Kidney (tissue), 14 donors: ENCODE measurements around the gene CALN1. TPM values are rescaled to one million over a fixed set of nuclear protein-coding genes. Genes with fewer than 3 reads are reported as not detected.

ENCODE experiments used
- DNase-seq, 5 donors: peaks; one replicate each; pipeline ENCODE4 v3.0.0-alpha.2; 2013 to 2020
- FAIRE-seq: peaks from 2 replicates; lab custom pipeline; 2012; peaks lifted over from hg19 to GRCh38; lab: Jason Lieb, UNC
- H3K27ac ChIP-seq, 2 donors: one replicate each; pipeline ENCODE4 v1.7.0; 2013; ENCODE audit warnings: low read depth in 2 of 2, low read length in 2 of 2, inconsistent platforms in 1 of 2
- H3K27me3 ChIP-seq: one replicate; pipeline ENCODE4 v1.7.1; 2013; ENCODE audit warnings: low read length, inconsistent platforms; ENCODE audit not compliant: control insufficient read depth, insufficient read depth
- H3K36me3 ChIP-seq, 3 donors: one replicate each; pipeline versions ENCODE4 v1.7.0 to v1.7.1; 2013; ENCODE audit warnings: low read length in 3 of 3, control low read depth in 1 of 3, inconsistent platforms in 1 of 3; ENCODE audit not compliant: insufficient read depth in 3 of 3, control insufficient read depth in 2 of 3
- H3K4me1 ChIP-seq, 3 donors: one replicate each; pipeline versions ENCODE4 v1.7.0 to v1.7.1; 2013; ENCODE audit warnings: low read length in 3 of 3, inconsistent platforms in 1 of 3, low read depth in 1 of 3; ENCODE audit not compliant: control insufficient read depth in 2 of 3, insufficient read depth in 2 of 3
- H3K4me3 ChIP-seq, 3 donors: one replicate each; pipeline versions ENCODE4 v1.7.0 to v1.8.1; 2013; ENCODE audit warnings: low read length in 3 of 3, control low read depth in 1 of 3, inconsistent platforms in 1 of 3
- H3K9ac ChIP-seq, 3 donors: one replicate each; pipeline versions ENCODE4 v1.7.0 to v1.7.1; 2013; ENCODE audit warnings: low read length in 3 of 3, control low read depth in 1 of 3, inconsistent platforms in 1 of 3
- H3K9me3 ChIP-seq, 3 donors: one replicate each; pipeline versions ENCODE4 v1.7.0 to v1.7.1; 2013; ENCODE audit warnings: low read length in 3 of 3, control low read depth in 1 of 3, inconsistent platforms in 1 of 3; ENCODE audit not compliant: control insufficient read depth in 2 of 3, insufficient read depth in 1 of 3
- intact Hi-C: fragments of 100-400 bp; cut with DNase I; formaldehyde crosslinking; loops from one replicate; pipeline ENCODE4 v1.11.1; 2022
- polyA plus RNA-seq: library from polyadenylated mRNA; stranded (reverse); fragments of 350-450 nt; fragmentation: Illumina TruSeq; extraction: RNeasy Lipid Tissue Mini Kit (QIAGEN cat#74804); gene quantifications from one replicate; pipeline ENCODE4 v1.2.3, GENCODE V29; 2014; ENCODE audit warnings: low read depth, low replicate concordance; ENCODE audit not compliant: insufficient read depth
- total RNA-seq: library from RNA; stranded (reverse); fragmentation: NEBNext Ultra II Directional; extraction: Animal tissue kit (Norgen Biotek cat#: 25700); gene quantifications from one replicate; pipeline ENCODE4 v1.2.1, GENCODE V29; 2021
- TF ChIP-seq, protein P1 (sequence below): IDR thresholded peaks from 3 replicates; pipeline ENCODE4 v1.5.1; 2012; ENCODE audit warnings: mild to moderate bottlenecking, moderate library complexity, borderline replicate concordance; ENCODE audit not compliant: insufficient read depth; ENCODE audit errors: extremely low read depth
- donor health status: control.
- donor health status: control.
- donor health status: control.
- donor health status: control.
- donor health status: control.
- donor health status: DM: yes; HTN: yes; CAD: no.
- donor health status: Normal renal cell carcinoma (clear cell type).

The CALN1 gene
- total and polyA plus RNA-seq, 2 donors from 2014 or later = not detected

DNA sequence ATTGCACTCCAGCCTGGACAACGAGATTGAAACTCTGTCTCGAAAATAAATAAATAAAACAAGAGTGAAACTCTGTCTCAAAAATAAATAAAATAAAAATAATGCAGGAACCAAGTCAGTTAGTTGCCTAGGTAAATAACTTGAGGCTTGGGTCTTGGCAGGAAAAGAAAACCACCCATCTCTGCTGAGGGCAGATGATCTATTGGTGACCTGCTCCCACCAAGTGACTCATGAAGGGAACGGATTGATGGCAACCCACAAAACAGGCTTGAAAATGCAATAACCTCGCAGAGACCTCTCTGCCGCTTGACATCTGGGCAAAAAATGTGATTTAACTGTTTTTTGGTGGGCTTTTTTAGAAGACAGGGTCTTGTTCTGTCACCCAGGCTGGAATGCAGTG is 86.6 kb downstream of the CALN1 start:
- Histone ChIP-seq H3K4me3 (no peak overlapping the region), H3K36me3 (no peaks in the 10 kb centered on the region), H3K4me1 (no peaks in the 10 kb centered on the region), H3K9me3 (peaks cover 0 to 5% (median 2%) of the 10 kb centered on the region in 3 donors), H3K27me3 (no peaks in the 10 kb centered on the region), H3K27ac (no peak overlapping the region), H3K9ac (no peak overlapping the region)
- FAIRE-seq (no peak), DNase-seq (no peak)
- intact Hi-C loops = no loop called here
- TF ChIP-seq, protein P1, sequence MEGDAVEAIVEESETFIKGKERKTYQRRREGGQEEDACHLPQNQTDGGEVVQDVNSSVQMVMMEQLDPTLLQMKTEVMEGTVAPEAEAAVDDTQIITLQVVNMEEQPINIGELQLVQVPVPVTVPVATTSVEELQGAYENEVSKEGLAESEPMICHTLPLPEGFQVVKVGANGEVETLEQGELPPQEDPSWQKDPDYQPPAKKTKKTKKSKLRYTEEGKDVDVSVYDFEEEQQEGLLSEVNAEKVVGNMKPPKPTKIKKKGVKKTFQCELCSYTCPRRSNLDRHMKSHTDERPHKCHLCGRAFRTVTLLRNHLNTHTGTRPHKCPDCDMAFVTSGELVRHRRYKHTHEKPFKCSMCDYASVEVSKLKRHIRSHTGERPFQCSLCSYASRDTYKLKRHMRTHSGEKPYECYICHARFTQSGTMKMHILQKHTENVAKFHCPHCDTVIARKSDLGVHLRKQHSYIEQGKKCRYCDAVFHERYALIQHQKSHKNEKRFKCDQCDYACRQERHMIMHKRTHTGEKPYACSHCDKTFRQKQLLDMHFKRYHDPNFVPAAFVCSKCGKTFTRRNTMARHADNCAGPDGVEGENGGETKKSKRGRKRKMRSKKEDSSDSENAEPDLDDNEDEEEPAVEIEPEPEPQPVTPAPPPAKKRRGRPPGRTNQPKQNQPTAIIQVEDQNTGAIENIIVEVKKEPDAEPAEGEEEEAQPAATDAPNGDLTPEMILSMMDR = no peak

DNA sequence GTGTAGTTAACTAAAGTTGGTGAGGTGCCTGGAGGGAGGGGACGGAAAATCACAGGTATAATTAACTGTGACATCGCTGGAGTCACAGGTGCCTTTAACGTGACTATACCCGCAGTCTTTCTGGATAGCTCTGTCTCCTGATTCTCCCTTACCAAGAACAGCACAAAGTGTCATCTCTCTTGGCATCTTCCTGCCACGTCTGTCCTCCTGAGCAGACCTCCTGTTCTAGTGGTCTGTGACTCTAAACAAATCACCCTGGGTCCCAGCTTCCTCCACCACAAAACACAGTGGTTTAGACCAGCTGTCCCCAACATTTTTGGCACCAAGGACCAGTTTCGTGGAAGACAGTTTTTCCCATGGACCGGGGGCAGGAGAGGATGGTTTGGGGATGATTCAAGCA is 90.5 kb downstream of the CALN1 start:
- no peaks in the 10 kb centered on the region for H3K36me3 ChIP-seq
- TF ChIP-seq, protein P1 = no peak
- no peak overlapping the region for H3K4me3 ChIP-seq
- no peak overlapping the region for H3K9ac ChIP-seq
- DNase-seq (no peak), FAIRE-seq (no peak)
- peaks cover 0 to 2% (median 0%) of the 10 kb centered on the region in 3 donors for H3K9me3 ChIP-seq
- intact Hi-C loops = no loop called here
- no peaks in the 10 kb centered on the region for H3K4me1 ChIP-seq
- no peak overlapping the region for H3K27ac ChIP-seq
- no peaks in the 10 kb centered on the region for H3K27me3 ChIP-seq

DNA sequence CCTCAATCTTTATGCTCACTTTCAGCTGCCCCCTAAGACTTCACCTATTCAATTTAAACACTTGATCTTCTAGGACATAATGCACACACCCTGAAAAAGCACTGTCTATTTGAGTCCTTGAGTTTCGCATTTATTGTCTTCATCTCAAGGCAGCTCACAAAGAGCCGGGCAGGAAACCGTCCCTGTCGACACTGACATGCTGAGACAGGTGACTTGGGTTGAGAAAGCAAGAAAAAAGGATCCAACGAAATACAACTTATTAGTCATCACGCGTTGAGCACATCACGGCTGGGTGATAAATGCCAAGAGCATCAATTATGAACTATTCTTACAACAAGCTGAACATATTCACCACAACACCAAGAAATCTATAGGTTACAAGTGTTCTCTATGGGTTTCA is 91.1 kb downstream of the CALN1 start:
- Histone ChIP-seq H3K9me3 (peaks cover 0 to 2% (median 0%) of the 10 kb centered on the region in 3 donors), H3K27me3 (no peaks in the 10 kb centered on the region), H3K4me3 (no peak overlapping the region), H3K9ac (no peak overlapping the region), H3K4me1 (no peaks in the 10 kb centered on the region), H3K27ac (no peak overlapping the region), H3K36me3 (no peaks in the 10 kb centered on the region)
- FAIRE-seq = no peak
- intact Hi-C loops = no loop called here
- DNase-seq = no peak
- TF ChIP-seq, protein P1 = no peak

DNA sequence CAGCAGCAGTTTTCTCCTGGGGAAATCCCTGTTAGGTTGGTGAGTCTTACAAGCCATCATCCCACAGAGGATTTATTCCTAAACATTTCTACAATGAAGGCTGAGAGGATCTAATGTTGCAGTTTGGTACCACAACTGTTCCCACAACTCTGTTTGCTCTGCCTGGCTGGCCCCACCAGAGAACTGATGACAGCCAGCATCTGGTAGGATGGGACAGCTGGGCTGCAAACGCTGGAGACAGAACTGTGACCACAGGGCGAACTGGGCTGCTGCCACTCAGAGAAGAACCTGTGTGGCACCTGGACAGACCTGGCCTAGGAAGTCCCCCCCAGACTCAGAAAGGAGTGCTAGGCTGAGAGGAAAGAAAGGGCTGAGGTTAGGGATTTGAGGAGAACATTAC is 94.8 kb downstream of the CALN1 start:
- Histone ChIP-seq H3K27ac (no peak overlapping the region), H3K9me3 (peaks cover 0 to 2% (median 0%) of the 10 kb centered on the region in 3 donors), H3K36me3 (no peaks in the 10 kb centered on the region), H3K9ac (no peak overlapping the region), H3K27me3 (no peaks in the 10 kb centered on the region), H3K4me1 (no peaks in the 10 kb centered on the region), H3K4me3 (no peak overlapping the region)
- TF ChIP-seq, protein P1 = no peak
- DNase-seq (no peak), FAIRE-seq (no peak)
- intact Hi-C loops = no loop called here
